ENCODE measurements around the gene ARMC2. TPM values are rescaled to one million over a fixed set of nuclear protein-coding genes. Genes with fewer than 3 reads are reported as not detected.

ARMC2 gene
- total RNA-seq, result 0.21 and 0.72 TPM in 2 replicates

DNA sequence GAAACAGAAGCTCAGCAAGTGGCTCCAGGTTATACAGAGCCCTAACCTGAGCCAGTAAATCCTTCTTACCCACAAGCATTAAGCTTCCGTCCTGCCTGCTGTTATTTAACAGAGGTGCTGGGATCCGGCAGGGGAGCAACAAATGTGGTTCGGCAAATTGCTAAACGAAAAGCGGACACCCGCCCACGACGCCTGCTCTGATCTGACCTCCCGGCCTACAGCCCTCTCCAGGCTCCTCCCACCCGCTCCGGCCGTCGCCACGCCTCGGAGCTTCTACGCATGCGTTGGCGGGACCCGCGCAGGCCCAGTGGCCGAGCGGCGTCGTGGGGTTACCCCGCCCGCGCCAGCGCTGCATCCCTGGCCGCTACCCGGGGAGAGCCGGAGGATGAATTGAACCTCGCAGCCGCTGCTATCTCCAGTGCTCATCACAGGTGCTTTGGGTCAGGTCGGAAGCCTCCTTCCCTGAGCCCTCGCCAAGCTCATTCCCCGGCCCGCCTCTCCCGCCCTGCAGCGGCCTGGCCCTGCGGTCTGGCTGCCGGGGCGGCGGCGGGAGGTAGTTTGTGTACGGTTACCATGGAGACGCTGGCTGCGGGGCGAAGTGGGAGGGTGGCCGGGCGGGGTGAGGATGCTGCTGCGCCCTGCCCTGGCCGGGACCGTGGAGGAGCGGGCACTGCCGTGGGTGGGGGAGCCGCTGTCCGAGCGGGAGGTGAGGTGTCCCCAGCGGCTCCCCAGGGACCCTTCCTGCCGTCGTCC is at the start of gene ARMC2:
Gene ARMC2, plus strand, starts transcription at position 307 of the 753 bp plus-strand sequence. CDS start 5,846 bp downstream, outside the sequence.

Other genes with a start within 250 kb of the ARMC2 start
- gene SESN1, start 246.4 kb downstream of the ARMC2 start, total RNA-seq, result 14.0 and 32.6 TPM in 2 replicates
- 8.2 and 10.0 TPM in 2 replicates for gene CEP57L1, start 247.1 kb downstream of the ARMC2 start, total RNA-seq

Data from tracheal epithelial cell (primary cell).